Gastroesophageal sphincter (tissue), 4 donors: Measurements from ENCODE around the gene RYR3. TPM values are rescaled to one million over a fixed set of nuclear protein-coding genes. Genes with fewer than 3 reads are reported as not detected.

Experiments used
- ATAC-seq: fragments of 150-250 bp; one replicate; pipeline ENCODE4 v1.9.1; 2016; ENCODE audit warnings: mild to moderate bottlenecking, moderate library complexity
- H3K27ac ChIP-seq, 4 donors: fragments of 200-600 bp; sonication (generic) in 3 of 4; 1 replicate in 3 of 4; 2 replicates in 1 of 4; pipeline ENCODE4 v1.5.1; 2016 to 2019
- H3K27me3 ChIP-seq: fragments of 200-600 bp; sonication (generic); one replicate; pipeline ENCODE4 v1.5.1; 2019
- H3K36me3 ChIP-seq, 2 donors: fragments of 200-600 bp; sonication (generic); one replicate each; pipeline ENCODE4 v1.5.1; 2019; ENCODE audit warnings: control low read depth in 1 of 2
- H3K4me1 ChIP-seq, 3 donors: fragments of 200-600 bp; sonication (generic); 1 replicate in 2 of 3; 2 replicates in 1 of 3; pipeline ENCODE4 v1.5.1; 2016 to 2019; ENCODE audit warnings: control low read depth in 2 of 3
- H3K4me3 ChIP-seq, 2 donors: fragments of 200-600 bp; sonication (generic); one replicate each; pipeline ENCODE4 v1.5.1; 2019; ENCODE audit warnings: mild to moderate bottlenecking in 1 of 2, moderate library complexity in 1 of 2
- H3K9me3 ChIP-seq, 3 donors: fragments of 200-600 bp; sonication (generic); one replicate each; pipeline ENCODE4 v1.5.1; 2017 to 2019; ENCODE audit warnings: control low read depth in 2 of 3
- CTCF ChIP-seq, 4 experiments: fragments of 200-600 bp in 2 of 4; fragments of 450-650 bp in 2 of 4; sonication (generic) in 1 of 4; IDR thresholded peaks; one replicate each; pipeline ENCODE4 v1.5.1; 2017 to 2019; ENCODE audit warnings: antibody characterized with exemption in 4 of 4, mild to moderate bottlenecking in 2 of 4, moderate library complexity in 2 of 4
- EP300 ChIP-seq: sonication (generic); formaldehyde crosslinking; IDR thresholded peaks from one replicate; pipeline ENCODE4 v1.6.1; 2017; ENCODE audit warnings: antibody characterized with exemption, mild to moderate bottlenecking
- POLR2A ChIP-seq, 2 donors: fragments of 450-650 bp; IDR thresholded peaks; one replicate each; pipeline ENCODE4 v1.6.1; 2017; ENCODE audit warnings: antibody characterized with exemption in 2 of 2, mild to moderate bottlenecking in 2 of 2, moderate library complexity in 1 of 2
- POLR2AphosphoS5 ChIP-seq: sonication (generic); formaldehyde crosslinking; IDR thresholded peaks from one replicate; pipeline ENCODE4 v1.6.1; 2017; ENCODE audit warnings: antibody characterized with exemption
- WGBS, 2 donors: methylation state at CpG; one replicate each; pipeline ENCODE4 v1.1.5; 2018; ENCODE audit warnings: low coverage in 1 of 2; 5-methylcytosine and 5-hydroxymethylcytosine counted together
- total RNA-seq, 4 donors: library from RNA; depleted of rRNA; stranded (reverse); fragments of >200 nt; gene quantifications; one replicate each; pipeline ENCODE4 v1.1.0, GENCODE V29; 2016

Gene RYR3
- total RNA-seq, 4 donors from 2014 or later: 3.5 to 10.2 (median 6.2) TPM

GRCh38 chr15:33678602-33679001, 367.8 kb downstream of the RYR3 start:
- no peak for ATAC-seq
- H3K27ac ChIP-seq: no peak overlapping the region
- no peaks in the 10 kb centered on the region for H3K4me1 ChIP-seq
- TF ChIP-seq POLR2A (IDR thresholded peaks at IDR 0.05) (no peak), POLR2AphosphoS5 (no peak), EP300 (no peak), CTCF (IDR thresholded peaks at IDR 0.05) (no peak)
- no peaks in the 10 kb centered on the region for H3K9me3 ChIP-seq
- no peaks in the 10 kb centered on the region for H3K36me3 ChIP-seq
- no peak overlapping the region for H3K4me3 ChIP-seq
- WGBS, 2 donors: 43 to 60% methylated on average over 1 to 5 of the region's 5 CpGs
- H3K27me3 ChIP-seq: no peaks in the 10 kb centered on the region

- Histone ChIP-seq H3K4me3 (no peak overlapping the region), H3K27ac (no peak overlapping the region), H3K4me1 (no peaks in the 10 kb centered on the region), H3K27me3 (no peaks in the 10 kb centered on the region), H3K9me3 (no peaks in the 10 kb centered on the region), H3K36me3 (no peaks in the 10 kb centered on the region)
- 70% methylated on average over 1 of the region's 2 CpGs; no CpG with 5 or more reads in 1 of the 2 donors for WGBS, 2 donors
- no peak for ATAC-seq
- no peak for TF ChIP-seq CTCF (IDR thresholded peaks at IDR 0.05)
- no peak for TF ChIP-seq EP300
- TF ChIP-seq POLR2AphosphoS5: no peak
- TF ChIP-seq POLR2A (IDR thresholded peaks at IDR 0.05): no peak
Observed at GRCh38 chr15:33679061-33679460, 368.3 kb downstream of the RYR3 start.

- Histone ChIP-seq H3K27me3 (no peaks in the 10 kb centered on the region), H3K4me1 (no peaks in the 10 kb centered on the region), H3K27ac (no peak overlapping the region), H3K9me3 (no peaks in the 10 kb centered on the region), H3K36me3 (no peaks in the 10 kb centered on the region), H3K4me3 (no peak overlapping the region)
- ATAC-seq: no peak
- TF ChIP-seq POLR2AphosphoS5 (no peak), CTCF (IDR thresholded peaks at IDR 0.05) (no peak), POLR2A (IDR thresholded peaks at IDR 0.05) (no peak), EP300 (no peak)
- WGBS, 2 donors: 60 to 76% methylated on average over 3 to 5 of the region's 5 CpGs
Observed at GRCh38 chr15:33680336-33680735, 369.6 kb downstream of the RYR3 start.

GRCh38 chr15:33693166-33693800, 382.5 kb downstream of the RYR3 start:
- TF ChIP-seq POLR2A (IDR thresholded peaks at IDR 0.05) (no peak), POLR2AphosphoS5 (no peak), EP300 (no peak), CTCF (IDR thresholded peaks at IDR 0.05) (no peak)
- WGBS, 2 donors: 82 to 93% methylated on average over 3 to 7 of the region's 12 CpGs
- no peak for ATAC-seq
- Histone ChIP-seq H3K36me3 (peaks cover 0 to 13% of the 10 kb centered on the region in 2 donors), H3K4me1 (peaks cover 0 to 8% (median 0%) of the 10 kb centered on the region in 3 donors), H3K27me3 (no peaks in the 10 kb centered on the region), H3K4me3 (no peak overlapping the region), H3K9me3 (no peaks in the 10 kb centered on the region), H3K27ac (no peak overlapping the region)

- TF ChIP-seq POLR2A (IDR thresholded peaks at IDR 0.05): no peak
- no peak for TF ChIP-seq EP300
- no peak for TF ChIP-seq POLR2AphosphoS5
- TF ChIP-seq CTCF (IDR thresholded peaks at IDR 0.05): no peak
- no peaks in the 10 kb centered on the region for H3K4me1 ChIP-seq
- no peaks in the 10 kb centered on the region for H3K27me3 ChIP-seq
- H3K4me3 ChIP-seq: no peak overlapping the region
- no peak for ATAC-seq
- no peak overlapping the region for H3K27ac ChIP-seq
- H3K36me3 ChIP-seq: peaks cover 0 to 15% of the 10 kb centered on the region in 2 donors
- no peaks in the 10 kb centered on the region for H3K9me3 ChIP-seq
- whole genome bisulfite sequencing, 2 donors: 35 to 52% methylated on average over 3 to 5 of the region's 6 CpGs
Observed at GRCh38 chr15:33698126-33698525, 387.4 kb downstream of the RYR3 start.
